Upper lobe of left lung (tissue), 6 donors: ENCODE data around the gene C1QTNF6. TPM values are rescaled to one million over a fixed set of nuclear protein-coding genes. Genes with fewer than 3 reads are reported as not detected.
A peak's percentile ranks its signal among the peaks of the same experiment; 100 is the strongest.
"Not testable (repeated sequence)": the region's sequence is repeated elsewhere in the genome, so short reads cannot be mapped to it uniquely, and the experiment has no call there.

ENCODE experiments used
- ATAC-seq, 2 donors: fragments of 200-7000 bp; cut with Tn5 transposase; one replicate each; pipeline ENCODE4 v1.9.1; 2022; ENCODE audit warnings: mild to moderate bottlenecking in 2 of 2, moderate library complexity in 2 of 2; ENCODE audit not compliant: low FRiP score in 2 of 2
- DNase-seq, 2 donors: peaks; one replicate each; pipeline ENCODE4 v3.0.0-alpha.2; 2019 to 2020
- H3K27ac ChIP-seq, 4 donors: fragments of 200-600 bp; sonication (generic); one replicate each; pipeline ENCODE4 v1.5.1; 2016 to 2019
- H3K27me3 ChIP-seq, 4 donors: fragments of 200-600 bp; sonication (generic); one replicate each; pipeline ENCODE4 v1.5.1; 2017 to 2019
- H3K36me3 ChIP-seq, 4 donors: fragments of 200-600 bp; sonication (generic); one replicate each; pipeline ENCODE4 v1.5.1; 2016 to 2019
- H3K4me1 ChIP-seq, 4 donors: fragments of 200-600 bp; sonication (generic); one replicate each; pipeline ENCODE4 v1.5.1; 2018 to 2019
- H3K4me3 ChIP-seq, 4 donors: fragments of 200-600 bp; sonication (generic); one replicate each; pipeline ENCODE4 v1.5.1; 2017 to 2019; ENCODE audit warnings: mild to moderate bottlenecking in 2 of 4, moderate library complexity in 1 of 4
- H3K9me3 ChIP-seq, 4 donors: fragments of 200-600 bp; sonication (generic); one replicate each; pipeline ENCODE4 v1.5.1; 2018 to 2019
- CTCF ChIP-seq, 6 experiments: fragments of 450-650 bp in 4 of 6; fragments of 200-600 bp in 2 of 6; sonication (generic) in 2 of 6; IDR thresholded peaks; one replicate each; pipeline ENCODE4 v1.5.1; 2016 to 2019; ENCODE audit warnings: antibody characterized with exemption in 6 of 6
- EP300 ChIP-seq, 4 donors: sonication (generic); formaldehyde crosslinking; IDR thresholded peaks; one replicate each; pipeline ENCODE4 v1.5.1; 2017; ENCODE audit warnings: antibody characterized with exemption in 4 of 4, control low read depth in 2 of 4
- POLR2A ChIP-seq, 4 donors: fragments of 450-650 bp; IDR thresholded peaks; one replicate each; pipeline ENCODE4 v1.5.1; 2016 to 2017; ENCODE audit warnings: antibody characterized with exemption in 4 of 4, mild to moderate bottlenecking in 2 of 4
- POLR2AphosphoS5 ChIP-seq, 2 donors: sonication (generic); formaldehyde crosslinking; IDR thresholded peaks; one replicate each; pipeline ENCODE4 v1.5.1; 2017; ENCODE audit warnings: antibody characterized with exemption in 2 of 2
- WGBS, 2 donors: methylation state at CpG; one replicate each; pipeline ENCODE4 v1.1.5; 2017 to 2018; 5-methylcytosine and 5-hydroxymethylcytosine counted together
- total RNA-seq, 6 donors: library from RNA; depleted of rRNA in 4 of 6; stranded (reverse); fragments of >200 nt in 4 of 6; gene quantifications; one replicate each; pipeline versions ENCODE4 v1.1.0 to v1.2.1, GENCODE V29; 2016 to 2021
- donor health status: DM: no; HTN: no; CAD: no; lungs with moderate emphysema.
- donor health status: DM: no; HTN: yes; CAD: no; lungs with severe emphysema.

The C1QTNF6 gene
- total RNA-seq, 6 donors from 2014 or later: 2.1 to 8.4 (median 4.7) TPM

- peak overlapping the region in 1 of 4 donors; percentile 35 for H3K27ac ChIP-seq
- WGBS, 2 donors: 53 to 68% methylated on average over 19 to 27 of the region's 27 CpGs
- H3K4me1 ChIP-seq: peaks cover 10 to 37% (median 25%) of the 10 kb centered on the region in 4 donors
- DNase-seq (no peak), ATAC-seq (no peak)
- H3K9me3 ChIP-seq: no peaks in the 10 kb centered on the region
- H3K27me3 ChIP-seq: no peaks in the 10 kb centered on the region
- H3K4me3 ChIP-seq: no peak overlapping the region
- TF ChIP-seq EP300 (IDR thresholded peaks at IDR 0.05): no peak
- no peak for TF ChIP-seq POLR2AphosphoS5 (IDR thresholded peaks at IDR 0.05)
- TF ChIP-seq CTCF (IDR thresholded peaks at IDR 0.05): no peak
- TF ChIP-seq POLR2A (IDR thresholded peaks at IDR 0.05): no peak
- H3K36me3 ChIP-seq: no peaks in the 10 kb centered on the region
These were observed 45.9 kb upstream of the C1QTNF6 start for GRCh38 chr22:37233751-37234631.

GRCh38 chr22:37233371-37233750 lies 45.3 kb upstream of the C1QTNF6 start:
- not testable (repeated sequence) for H3K27me3 ChIP-seq, DNase-seq, H3K27ac ChIP-seq, H3K4me3 ChIP-seq, H3K36me3 ChIP-seq, H3K9me3 ChIP-seq, ATAC-seq
- 84 to 87% methylated on average over 12 of the region's 12 CpGs for WGBS, 2 donors
- H3K4me1 ChIP-seq: peaks cover 11 to 43% (median 31%) of the 10 kb centered on the region in 4 donors

GRCh38 chr22:37232140-37232998 lies 44.3 kb upstream of the C1QTNF6 start:
- peaks cover 11 to 48% (median 30%) of the 10 kb centered on the region in 4 donors for H3K4me1 ChIP-seq

GRCh38 chr22:37231406-37232139 lies 43.5 kb upstream of the C1QTNF6 start:
- H3K4me1 ChIP-seq: peaks cover 8 to 40% (median 27%) of the 10 kb centered on the region in 4 donors
- no peak for DNase-seq
- H3K27ac ChIP-seq: peak overlapping the region; percentile 75 to 88 (median 81)
- 66 to 68% methylated on average over 20 of the region's 21 CpGs for WGBS, 2 donors
- H3K9me3 ChIP-seq: no peaks in the 10 kb centered on the region
- TF ChIP-seq EP300 (IDR thresholded peaks at IDR 0.05) (no peak), POLR2A (IDR thresholded peaks at IDR 0.05) (no peak), POLR2AphosphoS5 (IDR thresholded peaks at IDR 0.05) (no peak), CTCF (IDR thresholded peaks at IDR 0.05) (no peak)
- H3K27me3 ChIP-seq: no peaks in the 10 kb centered on the region
- no peak for ATAC-seq
- H3K36me3 ChIP-seq: no peaks in the 10 kb centered on the region
- no peak overlapping the region for H3K4me3 ChIP-seq

More at GRCh38 chr22:37232140-37232998, 44.3 kb upstream of the C1QTNF6 start:
- TF ChIP-seq EP300 (IDR thresholded peaks at IDR 0.05) (no peak), POLR2AphosphoS5 (IDR thresholded peaks at IDR 0.05) (no peak), CTCF (IDR thresholded peaks at IDR 0.05) (no peak), POLR2A (IDR thresholded peaks at IDR 0.05) (no peak)
- Histone ChIP-seq H3K27ac (peak overlapping the region in 2 of 4 donors; percentile 85 to 88), H3K4me3 (no peak overlapping the region), H3K36me3 (no peaks in the 10 kb centered on the region), H3K27me3 (no peaks in the 10 kb centered on the region), H3K9me3 (no peaks in the 10 kb centered on the region)
- ATAC-seq: no peak
- no peak for DNase-seq
- 87 to 91% methylated on average over 8 to 15 of the region's 15 CpGs for WGBS, 2 donors
